Sigmoid colon (tissue), 4 donors: Measurements from ENCODE around the gene INTS11.

ENCODE experiments used
- CTCF ChIP-seq, 4 experiments: fragments of 450-650 bp in 3 of 4; fragments of 200-600 bp in 1 of 4; IDR thresholded peaks; one replicate each; pipeline ENCODE4 v1.5.1; 2016 to 2019; ENCODE audit warnings: antibody characterized with exemption in 4 of 4, mild to moderate bottlenecking in 3 of 4, moderate library complexity in 2 of 4
- EP300 ChIP-seq, 4 donors: sonication (generic); formaldehyde crosslinking; IDR thresholded peaks; one replicate each; pipeline ENCODE4 v1.6.1; 2017; ENCODE audit warnings: antibody characterized with exemption in 4 of 4
- POLR2A ChIP-seq, 2 donors: fragments of 450-650 bp; IDR thresholded peaks; one replicate each; pipeline ENCODE4 v1.6.1; 2016; ENCODE audit warnings: antibody characterized with exemption in 2 of 2, mild to moderate bottlenecking in 2 of 2, moderate library complexity in 2 of 2
- POLR2AphosphoS5 ChIP-seq, 4 donors: sonication (generic); formaldehyde crosslinking; IDR thresholded peaks; one replicate each; pipeline ENCODE4 v1.6.1; 2017; ENCODE audit warnings: antibody characterized with exemption in 4 of 4

GRCh38 chr1:1353389-1354151 is 29.1 kb upstream of the INTS11 start:
- TF ChIP-seq CTCF (IDR thresholded peaks at IDR 0.05) (no peak), EP300 (IDR thresholded peaks at IDR 0.05) (no peak), POLR2A (IDR thresholded peaks at IDR 0.05) (no peak), POLR2AphosphoS5 (IDR thresholded peaks at IDR 0.05) (no peak)
